ENCODE measurements around the gene CTSH.
"Not testable (repeated sequence)": the region's sequence is repeated elsewhere in the genome, so short reads cannot be mapped to it uniquely, and the experiment has no call there.

The CTSH gene

GRCh38 chr15:78879517-78880241, 65.2 kb downstream of the CTSH start:
- no peak for DNase-seq

DNA sequence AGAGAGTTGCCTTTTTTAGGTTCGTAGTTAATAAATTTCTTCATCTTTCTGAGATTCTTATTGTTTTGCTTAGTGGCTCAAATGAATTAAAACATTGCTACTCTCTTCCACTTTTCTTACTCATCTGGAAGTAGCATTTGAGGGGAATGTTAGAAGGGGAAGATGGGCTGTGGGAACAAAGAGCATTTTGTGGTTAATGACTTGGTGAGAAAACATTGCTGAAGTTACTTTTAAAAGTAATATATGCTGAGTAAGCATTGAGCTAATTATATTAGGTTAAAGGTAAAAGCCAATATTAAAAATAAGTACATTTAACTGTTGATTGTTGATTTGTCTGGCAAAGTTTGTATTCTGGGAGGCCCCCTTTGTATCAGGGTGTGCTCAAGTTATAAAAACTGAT, 66.5 kb downstream of the CTSH start:
- DNase-seq = no peak

- not testable (repeated sequence) for DNase-seq
These were observed 67.9 kb downstream of the CTSH start for GRCh38 chr15:78876954-78877353.

DNA sequence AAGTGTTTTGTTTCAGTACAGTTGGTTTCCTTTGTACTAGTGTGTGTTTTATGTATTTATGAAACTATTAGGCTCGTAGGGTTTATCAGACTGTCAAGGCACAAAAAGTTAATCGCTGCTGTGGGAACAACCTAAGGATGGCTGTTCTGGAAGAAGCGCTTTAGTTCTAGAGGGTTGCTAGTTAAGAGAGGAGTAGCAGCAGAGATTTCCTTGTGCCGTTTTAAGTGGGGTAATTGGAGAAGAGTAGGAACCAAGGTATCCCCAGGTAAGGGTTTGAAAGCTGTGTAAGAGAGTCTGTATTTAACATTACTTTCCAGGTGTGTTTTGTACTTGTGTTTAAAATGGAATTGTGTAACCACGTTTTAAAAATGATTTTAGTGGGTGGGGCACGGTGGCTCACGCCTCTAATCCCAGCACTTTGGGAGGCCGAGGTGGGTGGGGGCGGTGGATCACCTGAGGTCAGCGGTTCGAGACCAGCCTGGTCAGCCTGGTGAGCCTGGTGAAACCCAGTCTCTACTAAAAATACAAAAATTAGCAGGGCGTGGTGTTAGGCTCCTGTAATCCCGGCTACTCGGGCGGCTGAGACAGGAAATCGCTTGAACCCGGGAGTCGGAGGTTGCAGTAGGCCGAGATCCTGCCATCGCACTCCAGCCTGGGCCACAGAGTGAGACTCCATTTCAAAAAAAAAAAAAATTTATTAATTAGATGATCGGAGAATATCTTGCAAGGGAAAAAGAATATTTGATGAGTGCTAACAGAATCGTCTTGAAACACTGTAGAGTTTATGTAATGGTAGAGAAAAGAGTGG, 69.5 kb downstream of the CTSH start:
- DNase-seq = no peak

DNA sequence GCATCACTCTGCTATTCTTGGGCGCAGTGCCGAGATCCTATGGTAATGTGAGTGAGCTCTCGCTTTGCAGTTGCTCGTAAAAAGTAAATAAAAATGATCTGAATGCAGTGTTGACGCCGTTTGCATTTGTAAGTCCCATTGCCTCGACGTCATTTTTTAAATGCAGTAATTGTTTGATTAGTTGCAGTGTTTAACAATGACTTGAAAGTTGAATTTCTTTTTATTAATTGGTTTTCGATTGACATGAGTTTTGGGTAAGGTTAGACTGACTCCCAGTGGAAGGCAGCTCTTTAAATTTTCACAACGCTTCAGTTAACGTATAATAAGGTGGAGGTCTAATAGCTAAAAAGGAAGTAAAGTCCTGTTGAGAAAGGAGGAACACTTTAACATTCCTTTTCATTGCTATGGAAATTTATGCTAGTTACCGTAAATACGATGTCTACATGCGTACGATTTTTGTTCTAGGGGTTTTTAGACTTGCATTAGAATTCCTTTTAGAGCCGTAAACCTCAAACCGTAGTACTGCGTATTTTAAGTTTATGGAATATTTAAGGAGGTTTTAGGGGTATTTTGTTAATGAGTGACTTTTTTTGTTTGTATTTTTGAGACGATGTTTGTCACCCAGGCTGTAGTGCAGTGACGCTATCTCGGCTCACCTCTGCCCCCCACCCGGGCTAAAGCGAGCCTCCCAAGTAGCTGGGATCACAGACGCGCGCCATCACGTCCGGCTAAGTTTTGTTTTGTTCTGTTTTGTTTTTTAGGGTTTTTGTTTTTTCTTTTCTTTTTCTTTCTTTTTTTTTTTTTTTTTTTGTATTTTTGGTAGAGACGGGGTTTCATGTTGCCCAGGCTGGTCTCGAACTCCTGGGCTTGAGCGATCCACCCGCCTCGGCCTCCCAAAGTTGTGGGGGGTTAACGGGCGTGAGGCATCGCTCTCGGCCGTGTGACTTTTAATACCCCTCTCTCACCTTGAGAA, 70.8 kb downstream of the CTSH start:
- DNase-seq = no peak

DNA sequence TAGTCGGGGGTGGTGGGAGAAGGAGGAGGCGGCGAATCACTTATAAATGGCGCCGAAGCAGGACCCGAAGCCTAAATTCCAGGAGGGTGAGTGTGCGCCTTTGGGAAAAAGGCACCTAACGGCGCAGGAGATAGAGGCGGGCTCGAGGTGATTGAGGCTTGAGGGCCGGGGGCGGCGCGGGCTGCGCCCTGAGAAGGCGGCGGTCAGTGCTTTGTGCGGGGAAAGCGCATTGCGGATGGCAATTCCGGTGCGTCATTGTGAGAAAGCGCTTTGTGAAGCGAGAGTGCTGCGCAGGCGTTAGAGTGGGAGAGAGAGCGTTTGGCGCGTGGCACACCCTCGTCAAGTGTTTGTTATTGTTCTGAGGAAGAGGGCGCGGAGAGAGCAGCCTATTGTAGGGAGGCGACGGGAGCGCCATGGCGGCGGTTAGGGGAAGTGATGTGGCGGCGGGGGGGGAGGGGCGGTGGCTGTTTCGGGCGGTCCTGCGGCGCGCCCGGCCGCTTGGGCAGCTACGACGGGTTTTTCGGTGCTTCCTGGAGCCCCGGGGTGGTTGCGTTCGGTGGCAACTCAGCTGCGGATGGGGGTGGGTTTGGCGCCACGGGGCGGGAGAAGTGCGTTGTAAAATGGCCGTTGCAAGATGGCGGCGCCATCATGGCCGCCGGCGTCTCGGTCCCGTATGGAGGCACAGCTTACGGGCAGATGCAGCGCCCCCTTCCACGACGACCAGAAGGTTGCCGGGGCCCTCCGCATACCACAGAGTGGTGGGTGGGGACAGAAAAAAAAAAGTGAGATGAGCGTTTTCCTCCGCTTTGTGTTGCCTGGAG, 71.7 kb downstream of the CTSH start:
- peak; percentile 86 for DNase-seq

GRCh38 chr15:78872155-78872971, 72.5 kb downstream of the CTSH start, which contains the start of gene MORF4L1:
Gene MORF4L1 (plus strand): TSS chr15:78872890. CDS start chr15:78873018, 128 bp downstream.
- peak; percentile 91 for DNase-seq

- not testable (repeated sequence) for DNase-seq
These were observed 73.2 kb downstream of the CTSH start for GRCh38 chr15:78871483-78872127.
